ENCODE measurements around the gene SMIM35. TPM values are rescaled to one million over a fixed set of nuclear protein-coding genes. Genes with fewer than 3 reads are reported as not detected.

Gene SMIM35
- total RNA-seq, 4 donors from 2014 or later: not detected

DNA sequence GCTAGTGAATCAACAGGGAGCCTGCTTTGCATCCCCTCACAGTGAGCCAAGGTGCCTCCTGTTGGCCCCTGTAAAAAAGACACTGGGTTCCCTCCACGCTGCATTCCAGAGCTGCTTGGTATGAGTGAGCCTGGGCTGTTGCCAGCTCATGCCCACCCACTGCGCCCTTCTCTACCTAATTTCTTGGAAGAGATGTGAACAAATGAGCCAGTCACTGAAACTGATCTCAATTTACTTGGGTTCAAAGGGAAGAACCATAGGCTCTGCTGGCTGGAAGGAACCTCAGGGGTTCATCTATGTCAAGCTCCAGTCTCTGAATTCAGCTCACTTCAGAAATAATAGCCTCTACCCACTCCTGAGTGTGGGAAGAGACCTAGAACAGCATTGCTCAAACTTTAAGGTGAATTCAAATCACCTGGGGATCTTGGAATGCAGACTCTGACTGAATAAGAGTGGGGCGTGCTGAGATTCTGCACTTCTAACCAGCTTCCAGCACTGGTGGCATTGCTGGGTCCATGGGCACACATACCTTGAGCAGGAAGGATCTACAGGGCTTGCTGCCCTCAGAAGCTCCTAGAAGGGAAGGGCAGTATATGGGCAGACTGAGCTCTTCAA, 15.2 kb downstream of the SMIM35 start:
- H3K9me3 ChIP-seq: no peaks in the 10 kb centered on the region
- in situ Hi-C loops (cut with MboI; ENCODE audit: low pct_ligation_motif_present in 1 of 4, low pct_unique_long_range_greater_than_20kb in 1 of 4, low sequenced_read_pairs in 3 of 4) (loop anchor here in 2 of 4 donors (25.0 kb wide), 2 partner anchors 259 to 634 kb away; partner anchors contain the start of gene FXYD2 (in 1 of the 2)), intact Hi-C loops (cut with DNase I; ENCODE audit: low total_unique reads) (no loop called here)
- no peak overlapping the region for H3K4me3 ChIP-seq
- no peaks in the 10 kb centered on the region for H3K27me3 ChIP-seq
- H3K36me3 ChIP-seq: no peaks in the 10 kb centered on the region
- H3K27ac ChIP-seq: no peak overlapping the region
- TF ChIP-seq EP300 (IDR thresholded peaks at IDR 0.05; ENCODE audit: low read depth): no peak
- no peak for TF ChIP-seq POLR2AphosphoS5 (IDR thresholded peaks at IDR 0.05)
- no peak for TF ChIP-seq POLR2A (IDR thresholded peaks at IDR 0.05)
- TF ChIP-seq, protein P1, sequence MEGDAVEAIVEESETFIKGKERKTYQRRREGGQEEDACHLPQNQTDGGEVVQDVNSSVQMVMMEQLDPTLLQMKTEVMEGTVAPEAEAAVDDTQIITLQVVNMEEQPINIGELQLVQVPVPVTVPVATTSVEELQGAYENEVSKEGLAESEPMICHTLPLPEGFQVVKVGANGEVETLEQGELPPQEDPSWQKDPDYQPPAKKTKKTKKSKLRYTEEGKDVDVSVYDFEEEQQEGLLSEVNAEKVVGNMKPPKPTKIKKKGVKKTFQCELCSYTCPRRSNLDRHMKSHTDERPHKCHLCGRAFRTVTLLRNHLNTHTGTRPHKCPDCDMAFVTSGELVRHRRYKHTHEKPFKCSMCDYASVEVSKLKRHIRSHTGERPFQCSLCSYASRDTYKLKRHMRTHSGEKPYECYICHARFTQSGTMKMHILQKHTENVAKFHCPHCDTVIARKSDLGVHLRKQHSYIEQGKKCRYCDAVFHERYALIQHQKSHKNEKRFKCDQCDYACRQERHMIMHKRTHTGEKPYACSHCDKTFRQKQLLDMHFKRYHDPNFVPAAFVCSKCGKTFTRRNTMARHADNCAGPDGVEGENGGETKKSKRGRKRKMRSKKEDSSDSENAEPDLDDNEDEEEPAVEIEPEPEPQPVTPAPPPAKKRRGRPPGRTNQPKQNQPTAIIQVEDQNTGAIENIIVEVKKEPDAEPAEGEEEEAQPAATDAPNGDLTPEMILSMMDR (IDR thresholded peaks at IDR 0.05): no peak
- no peak for DNase-seq
- H3K4me1 ChIP-seq: peaks cover 2 to 22% (median 4%) of the 10 kb centered on the region in 4 donors
- 85% methylated on average over 3 of the region's 3 CpGs; no CpG with 5 or more reads in 1 of the 2 donors for WGBS, 2 donors (ENCODE audit: low coverage in 1 of 2)

DNA sequence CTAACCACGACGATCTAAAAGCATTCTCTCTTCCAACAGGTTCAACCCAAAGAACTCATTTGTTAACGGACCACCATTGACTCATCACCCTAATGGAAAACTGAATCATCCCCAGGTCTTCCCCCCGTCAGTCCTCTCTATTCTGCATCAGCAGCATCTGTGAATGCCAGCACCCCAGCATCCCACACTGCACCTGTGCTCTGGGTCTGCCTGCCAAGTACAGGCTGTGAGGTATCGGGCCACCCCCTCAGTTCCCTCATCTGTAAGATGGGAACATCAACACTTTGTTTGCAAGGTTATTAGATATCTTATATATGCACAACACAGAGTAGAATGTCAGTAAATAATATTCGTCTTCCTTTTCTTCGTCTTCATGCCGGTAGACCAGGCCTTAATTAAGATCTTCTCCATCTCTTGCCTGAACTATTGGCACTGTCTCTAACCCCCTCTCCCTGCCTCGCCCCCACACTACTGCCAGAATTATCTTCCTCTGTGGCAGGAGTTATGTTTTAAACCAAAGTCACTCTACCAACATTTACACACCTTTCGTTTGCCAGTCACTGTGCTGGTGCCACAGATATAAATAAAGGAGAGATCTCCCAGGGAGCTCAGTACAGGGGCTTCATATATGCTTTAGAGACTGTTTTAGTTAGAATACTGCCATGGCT, 17.7 kb downstream of the SMIM35 start:
- Histone ChIP-seq H3K4me1 (no peaks in the 10 kb centered on the region), H3K27me3 (no peaks in the 10 kb centered on the region), H3K9me3 (no peaks in the 10 kb centered on the region), H3K4me3 (no peak overlapping the region), H3K36me3 (no peaks in the 10 kb centered on the region), H3K27ac (no peak overlapping the region)
- no peak for TF ChIP-seq EP300 (IDR thresholded peaks at IDR 0.05; ENCODE audit: low read depth)
- no peak for TF ChIP-seq POLR2AphosphoS5 (IDR thresholded peaks at IDR 0.05)
- TF ChIP-seq POLR2A (IDR thresholded peaks at IDR 0.05): no peak
- TF ChIP-seq, protein P1 (IDR thresholded peaks at IDR 0.05): no peak
- intact Hi-C loops (cut with DNase I; ENCODE audit: low total_unique reads) (no loop called here), in situ Hi-C loops (cut with MboI; ENCODE audit: low pct_ligation_motif_present in 1 of 4, low pct_unique_long_range_greater_than_20kb in 1 of 4, low sequenced_read_pairs in 3 of 4) (loop anchor here in 2 of 4 donors (25.0 kb wide), 2 partner anchors 257 to 632 kb away; partner anchors contain the start of gene FXYD2 (in 1 of the 2))
- WGBS, 2 donors (ENCODE audit: low coverage in 1 of 2): 87 to 92% methylated on average over 7 to 10 of the region's 10 CpGs
- DNase-seq: no peak

DNA sequence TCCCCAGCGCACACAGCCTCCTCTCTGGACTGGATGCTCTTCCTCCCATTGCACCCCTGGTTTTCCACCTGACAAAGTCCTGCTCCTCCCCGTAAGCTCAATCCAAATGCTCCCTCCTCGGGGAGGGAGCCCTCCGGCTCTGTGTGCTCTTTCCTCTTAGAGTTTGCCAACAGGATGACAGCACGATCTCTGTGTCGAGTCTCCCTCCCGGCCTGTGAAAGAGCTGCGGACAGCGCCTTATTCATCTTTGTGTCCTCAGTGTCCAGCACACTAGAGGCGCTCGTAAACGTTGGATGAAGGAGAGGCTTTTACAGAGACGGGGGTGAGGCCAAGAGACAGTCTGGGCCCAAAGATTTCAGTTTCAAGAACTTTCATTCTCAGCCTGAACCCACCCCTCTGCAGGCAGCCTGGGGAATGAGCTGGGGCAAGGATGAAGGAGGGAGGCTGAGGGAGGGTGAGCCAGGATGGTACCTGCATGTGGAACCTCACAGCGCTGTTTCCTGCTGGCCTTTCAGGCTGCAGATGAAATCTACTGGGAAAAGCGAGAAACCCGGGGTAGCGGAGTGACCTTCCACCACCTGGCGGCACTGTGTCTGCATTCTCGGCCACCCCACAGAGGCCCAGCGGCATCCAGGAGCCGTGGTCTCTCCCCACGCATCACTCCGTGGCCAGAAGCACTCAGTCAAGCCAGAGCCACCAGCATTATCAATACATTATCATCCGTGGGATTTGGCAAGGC, 18.4 kb downstream of the SMIM35 start:
- intact Hi-C loops (cut with DNase I; ENCODE audit: low total_unique reads) (no loop called here), in situ Hi-C loops (cut with MboI; ENCODE audit: low pct_ligation_motif_present in 1 of 4, low pct_unique_long_range_greater_than_20kb in 1 of 4, low sequenced_read_pairs in 3 of 4) (loop anchor here in 2 of 4 donors (25.0 kb wide), 2 partner anchors 256 to 631 kb away; partner anchors contain the start of gene FXYD2 (in 1 of the 2))
- Histone ChIP-seq H3K4me3 (no peak overlapping the region), H3K36me3 (no peaks in the 10 kb centered on the region), H3K27me3 (no peaks in the 10 kb centered on the region), H3K9me3 (no peaks in the 10 kb centered on the region), H3K27ac (no peak overlapping the region), H3K4me1 (no peaks in the 10 kb centered on the region)
- WGBS, 2 donors (ENCODE audit: low coverage in 1 of 2): 75% methylated on average over 24 of the region's 24 CpGs; no CpG with 5 or more reads in 1 of the 2 donors
- no peak for DNase-seq
- TF ChIP-seq EP300 (IDR thresholded peaks at IDR 0.05; ENCODE audit: low read depth) (no peak), POLR2A (IDR thresholded peaks at IDR 0.05) (no peak)

DNA sequence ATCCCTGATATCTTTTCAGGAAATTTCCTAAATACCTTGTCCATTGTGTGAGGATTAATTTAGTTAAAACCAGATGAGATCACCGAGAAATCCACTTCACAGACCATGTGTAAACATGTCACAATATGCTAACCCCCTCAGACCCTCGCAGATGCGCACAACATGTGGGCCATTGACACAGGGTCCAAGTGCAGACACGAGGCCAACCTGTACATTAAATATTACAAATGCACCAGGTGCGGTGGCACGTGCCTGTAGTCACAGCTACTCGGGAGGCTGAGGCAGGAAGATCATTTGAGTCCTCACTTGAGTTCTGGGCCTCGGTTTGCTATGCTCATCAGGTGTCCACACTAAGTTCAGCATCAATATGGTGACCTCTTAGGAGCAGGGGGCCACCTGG, 19.8 kb downstream of the SMIM35 start:
- no peak for DNase-seq
- Histone ChIP-seq H3K9me3 (no peaks in the 10 kb centered on the region), H3K27me3 (no peaks in the 10 kb centered on the region), H3K4me3 (no peak overlapping the region), H3K27ac (no peak overlapping the region), H3K36me3 (no peaks in the 10 kb centered on the region), H3K4me1 (no peaks in the 10 kb centered on the region)
- in situ Hi-C loops (cut with MboI; ENCODE audit: low pct_ligation_motif_present in 1 of 4, low pct_unique_long_range_greater_than_20kb in 1 of 4, low sequenced_read_pairs in 3 of 4): loop anchor here in 2 of 4 donors (25.0 kb wide), 2 partner anchors 255 to 630 kb away; partner anchors contain the start of gene FXYD2 (in 1 of the 2)
- intact Hi-C loops (cut with DNase I; ENCODE audit: low total_unique reads): no loop called here
- WGBS, 2 donors (ENCODE audit: low coverage in 1 of 2): 88 to 100% methylated on average over 2 to 8 of the region's 8 CpGs
- TF ChIP-seq POLR2A (IDR thresholded peaks at IDR 0.05) (no peak), EP300 (IDR thresholded peaks at IDR 0.05; ENCODE audit: low read depth) (no peak), POLR2AphosphoS5 (IDR thresholded peaks at IDR 0.05) (no peak)
- TF ChIP-seq, protein P1 (IDR thresholded peaks at IDR 0.05): no peak

All from transverse colon (tissue), 4 donors.